Activated T-cell treated with anti-CD3 and anti-CD28 coated beads, Interleukin-2, amount 50 U/mL, for 24 hours (primary cell): ENCODE measurements around the gene CDK15.
"Not testable (repeated sequence)": the region's sequence is repeated elsewhere in the genome, so short reads cannot be mapped to it uniquely, and the experiment has no call there.

ENCODE experiments used
- DNase-seq: peaks from one replicate; pipeline ENCODE4 v3.0.0-alpha.2; 2020
- H3K27ac Mint-ChIP-seq: 2 replicates; pipeline ENCODE4 v1.8.0; 2020; ENCODE audit warnings: mild to moderate bottlenecking, mixed read lengths
- H3K27me3 Mint-ChIP-seq: 2 replicates; pipeline ENCODE4 v1.8.0; 2020; ENCODE audit warnings: mixed read lengths
- H3K36me3 Mint-ChIP-seq: 2 replicates; pipeline ENCODE4 v1.8.0; 2020; ENCODE audit warnings: low read depth, mixed read lengths
- H3K4me1 Mint-ChIP-seq: 2 replicates; pipeline ENCODE4 v1.8.0; 2020; ENCODE audit warnings: low read depth, mixed read lengths
- H3K4me3 Mint-ChIP-seq: 2 replicates; pipeline ENCODE4 v1.8.0; 2020; ENCODE audit warnings: mild to moderate bottlenecking, moderate library complexity, mixed read lengths
- H3K9me3 Mint-ChIP-seq: 2 replicates; pipeline ENCODE4 v1.8.0; 2020; ENCODE audit warnings: mixed read lengths

The CDK15 gene

DNA sequence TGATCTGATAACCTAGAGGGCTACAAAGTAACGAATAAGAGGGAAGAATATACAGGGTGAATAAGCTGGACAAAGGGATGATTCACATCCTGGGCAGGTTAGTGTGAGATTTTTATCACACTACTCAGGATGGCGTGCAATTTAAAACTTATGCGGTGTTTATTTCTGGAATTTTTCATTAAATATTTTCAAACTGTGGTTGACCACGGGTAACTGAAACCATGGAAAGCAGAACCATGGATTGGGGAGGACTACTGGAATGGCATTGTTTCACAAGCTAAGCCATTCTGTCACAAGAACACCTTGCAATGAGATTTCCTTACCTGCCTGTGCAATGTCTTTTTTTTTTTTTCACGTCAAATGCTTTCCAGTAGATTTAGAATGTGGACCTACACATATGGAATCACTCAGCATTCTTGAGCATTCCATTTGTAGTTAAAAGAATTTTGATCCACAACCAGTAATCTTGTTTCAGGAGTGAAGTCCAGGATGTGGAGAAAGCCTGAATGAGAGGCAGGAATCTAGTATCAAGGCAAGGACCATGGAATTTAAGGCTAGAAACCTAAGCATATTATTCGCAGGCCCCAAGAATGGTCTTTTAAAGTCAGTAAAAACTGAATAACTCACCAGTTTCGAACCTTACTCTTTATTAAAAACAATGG is 8.0 kb upstream of the CDK15 start:
- H3K9me3 Mint-ChIP-seq = no peaks in the 10 kb centered on the region
- no peaks in the 10 kb centered on the region for H3K36me3 Mint-ChIP-seq
- no peak overlapping the region for H3K4me3 Mint-ChIP-seq
- H3K27ac Mint-ChIP-seq = no peak overlapping the region
- no peaks in the 10 kb centered on the region for H3K4me1 Mint-ChIP-seq
- H3K27me3 Mint-ChIP-seq = peaks cover 15% of the 10 kb centered on the region
- DNase-seq = no peak

GRCh38 chr2:201798914-201799285 is 7.4 kb upstream of the CDK15 start:
- H3K9me3 Mint-ChIP-seq, H3K4me3 Mint-ChIP-seq, H3K4me1 Mint-ChIP-seq, H3K36me3 Mint-ChIP-seq, H3K27ac Mint-ChIP-seq, DNase-seq: not testable (repeated sequence)
- H3K27me3 Mint-ChIP-seq = peaks cover 16% of the 10 kb centered on the region

DNA sequence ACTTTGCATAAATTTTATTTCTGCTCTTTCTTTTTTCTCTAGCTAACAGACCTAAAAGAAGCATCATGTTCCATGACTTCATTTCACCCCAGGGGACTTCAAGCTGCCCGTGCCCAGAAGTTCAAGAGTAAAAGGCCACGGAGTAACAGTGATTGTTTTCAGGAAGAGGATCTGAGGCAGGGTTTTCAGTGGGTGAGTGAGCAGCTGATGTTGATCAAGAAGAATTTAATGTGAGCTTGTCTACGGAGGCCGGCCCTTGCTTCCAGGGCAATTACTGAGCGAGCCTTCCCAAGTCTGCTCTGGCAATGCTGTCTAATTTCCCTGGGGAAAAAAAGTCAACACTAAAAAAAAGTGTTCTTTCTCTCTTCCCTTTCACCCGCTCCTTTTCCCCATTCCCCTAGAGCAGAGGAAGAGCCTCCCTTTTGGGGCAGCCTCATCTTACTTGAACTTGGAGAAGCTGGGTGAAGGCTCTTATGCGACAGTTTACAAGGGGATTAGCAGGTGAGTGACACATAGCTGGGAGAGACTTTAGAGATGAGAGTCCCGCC is 1.2 kb downstream of the CDK15 start:
- no peak overlapping the region for H3K27ac Mint-ChIP-seq
- no peaks in the 10 kb centered on the region for H3K4me1 Mint-ChIP-seq
- no peaks in the 10 kb centered on the region for H3K36me3 Mint-ChIP-seq
- no peak for DNase-seq
- H3K27me3 Mint-ChIP-seq = peaks cover 20% of the 10 kb centered on the region
- no peaks in the 10 kb centered on the region for H3K9me3 Mint-ChIP-seq
- no peak overlapping the region for H3K4me3 Mint-ChIP-seq

DNA sequence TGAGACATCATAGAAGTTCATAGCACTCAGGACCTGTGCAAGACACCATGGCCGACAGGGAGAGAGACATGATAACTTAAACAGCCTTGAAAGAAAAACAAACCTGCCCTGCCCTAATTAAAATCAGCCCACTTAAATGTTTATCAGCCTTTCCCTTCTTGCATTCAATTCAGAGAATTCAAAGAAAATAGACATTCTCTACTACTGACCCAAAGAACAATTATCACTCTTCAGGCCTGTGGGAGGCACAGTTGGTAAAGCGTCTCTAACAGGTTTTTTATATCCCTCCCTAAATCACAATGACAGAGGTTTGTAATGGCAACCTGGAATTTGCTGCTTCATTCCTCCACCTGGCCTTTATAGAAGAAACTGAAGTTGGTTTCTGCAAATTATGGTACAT is 1.7 kb downstream of the CDK15 start:
- no peak overlapping the region for H3K4me3 Mint-ChIP-seq
- no peak overlapping the region for H3K27ac Mint-ChIP-seq
- no peak for DNase-seq
- no peaks in the 10 kb centered on the region for H3K9me3 Mint-ChIP-seq
- H3K36me3 Mint-ChIP-seq = no peaks in the 10 kb centered on the region
- no peaks in the 10 kb centered on the region for H3K4me1 Mint-ChIP-seq
- H3K27me3 Mint-ChIP-seq = peaks cover 19% of the 10 kb centered on the region

- H3K36me3 Mint-ChIP-seq = no peaks in the 10 kb centered on the region
- H3K9me3 Mint-ChIP-seq = no peaks in the 10 kb centered on the region
- no peak for DNase-seq
- peaks cover 20% of the 10 kb centered on the region for H3K27me3 Mint-ChIP-seq
- no peak overlapping the region for H3K27ac Mint-ChIP-seq
- no peaks in the 10 kb centered on the region for H3K4me1 Mint-ChIP-seq
- H3K4me3 Mint-ChIP-seq = no peak overlapping the region
These were observed 3.3 kb downstream of the CDK15 start for GRCh38 chr2:201809633-201810032.

DNA sequence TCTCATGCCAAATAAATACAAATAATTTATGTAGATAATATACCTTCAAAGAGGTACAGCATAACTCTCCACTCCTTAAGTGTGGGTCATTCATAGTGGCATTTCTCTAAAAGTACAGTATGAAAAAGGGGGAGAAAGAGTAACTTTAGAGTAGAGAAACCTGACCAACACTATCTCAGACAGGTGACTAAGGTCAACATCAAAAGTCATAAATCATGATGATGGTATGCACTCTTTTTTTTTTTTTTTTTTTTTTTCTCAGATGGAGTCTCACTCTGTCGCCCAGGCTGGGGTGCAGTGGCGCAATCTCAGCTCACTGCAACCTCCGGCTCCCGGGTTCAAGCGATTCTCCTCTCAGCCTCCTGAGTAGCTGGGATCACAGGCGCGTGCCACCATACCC is 4.3 kb downstream of the CDK15 start:
- not testable (repeated sequence) for H3K9me3 Mint-ChIP-seq, DNase-seq, H3K27ac Mint-ChIP-seq, H3K36me3 Mint-ChIP-seq, H3K4me1 Mint-ChIP-seq, H3K4me3 Mint-ChIP-seq
- H3K27me3 Mint-ChIP-seq = peaks cover 20% of the 10 kb centered on the region

DNA sequence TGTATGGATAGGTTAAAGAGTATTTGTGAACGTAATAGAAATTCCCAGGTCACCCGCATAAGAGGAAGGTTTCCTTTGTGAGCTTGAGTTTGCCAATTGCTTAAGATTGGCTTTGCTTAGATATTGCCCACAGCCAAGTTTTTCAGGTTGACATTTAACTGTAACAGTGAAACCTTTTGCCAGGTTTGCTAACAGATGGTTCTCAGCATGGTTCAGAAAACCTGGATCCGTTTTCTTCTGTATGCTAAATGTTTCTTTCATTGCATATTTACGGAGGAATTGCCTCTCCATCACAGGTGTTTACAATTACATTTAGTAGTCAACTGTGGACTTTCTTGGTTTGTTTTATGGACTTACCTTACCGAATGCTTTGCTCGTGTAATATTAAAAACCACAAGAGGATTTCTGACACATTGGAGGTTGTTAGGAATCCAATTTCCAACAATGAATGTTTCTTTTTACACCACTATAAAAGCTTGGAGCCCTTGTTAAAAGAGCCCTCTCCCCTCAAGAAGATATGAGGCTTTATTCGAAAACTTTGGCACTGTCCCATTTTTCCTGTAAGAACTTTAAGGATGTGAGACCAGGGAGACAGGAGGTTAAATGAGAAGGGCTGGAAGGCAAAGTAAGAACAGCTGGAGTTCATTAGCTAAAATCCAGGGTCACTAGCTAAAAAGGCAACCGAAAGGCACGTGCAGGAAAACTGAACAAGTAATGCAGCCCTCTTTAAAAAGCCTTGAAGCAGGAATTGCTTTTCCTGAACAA is 7.8 kb downstream of the CDK15 start:
- no peak overlapping the region for H3K27ac Mint-ChIP-seq
- H3K36me3 Mint-ChIP-seq = no peaks in the 10 kb centered on the region
- peaks cover 21% of the 10 kb centered on the region for H3K27me3 Mint-ChIP-seq
- DNase-seq = no peak
- no peak overlapping the region for H3K4me3 Mint-ChIP-seq
- H3K9me3 Mint-ChIP-seq = no peaks in the 10 kb centered on the region
- H3K4me1 Mint-ChIP-seq = no peaks in the 10 kb centered on the region

DNA sequence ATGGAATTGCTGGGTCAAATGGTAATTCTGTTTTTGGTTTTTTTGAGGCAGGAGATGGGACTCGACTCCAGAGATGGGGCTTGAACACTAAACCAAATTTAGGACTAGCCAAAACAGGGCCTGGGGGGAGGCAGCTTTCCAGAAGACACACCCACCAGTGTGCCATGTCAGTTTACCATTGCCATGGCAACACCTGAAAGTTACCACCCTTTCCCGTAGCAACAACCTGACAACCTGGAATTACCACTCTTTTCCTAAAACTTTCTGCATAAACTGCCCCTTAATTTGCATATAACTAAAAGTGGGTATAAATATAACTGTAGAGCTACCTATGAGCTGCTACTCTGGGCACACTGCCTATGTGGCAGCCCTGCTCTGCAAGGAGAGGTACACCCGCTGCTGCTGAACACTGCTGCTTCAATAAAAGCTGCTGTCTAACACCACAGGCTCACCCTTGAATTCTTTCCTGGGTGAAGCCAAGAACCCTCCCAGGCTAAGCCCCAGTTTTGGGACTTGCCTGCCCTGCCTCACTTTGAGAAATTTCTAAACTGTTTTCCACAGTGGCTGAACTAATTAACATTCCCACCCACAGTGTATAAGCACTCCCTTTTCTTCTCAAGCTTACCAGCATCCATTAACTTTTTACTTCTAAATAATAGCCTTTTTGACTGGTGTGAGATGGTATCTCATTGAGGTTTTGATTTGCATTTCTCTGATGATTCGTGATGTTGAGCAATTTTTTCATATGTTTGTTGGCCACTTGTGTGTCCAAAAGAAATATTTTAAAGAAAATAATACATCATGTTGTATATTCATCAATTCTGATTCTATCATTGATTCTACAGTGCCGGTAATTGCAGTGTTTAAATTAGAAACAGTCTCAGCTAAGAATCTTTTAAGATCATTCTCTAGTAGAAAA is 10.6 kb downstream of the CDK15 start:
- no peak for DNase-seq
- Mint-ChIP-seq H3K9me3 (no peaks in the 10 kb centered on the region), H3K36me3 (no peaks in the 10 kb centered on the region), H3K27ac (no peak overlapping the region), H3K27me3 (peaks cover 12% of the 10 kb centered on the region), H3K4me1 (no peaks in the 10 kb centered on the region), H3K4me3 (no peak overlapping the region)

GRCh38 chr2:201820383-201821007 is 14.2 kb downstream of the CDK15 start:
- Mint-ChIP-seq H3K27ac (no peak overlapping the region), H3K36me3 (no peaks in the 10 kb centered on the region), H3K27me3 (peaks cover 9% of the 10 kb centered on the region), H3K9me3 (no peaks in the 10 kb centered on the region), H3K4me1 (no peaks in the 10 kb centered on the region), H3K4me3 (no peak overlapping the region)
- no peak for DNase-seq

- no peaks in the 10 kb centered on the region for H3K4me1 Mint-ChIP-seq
- H3K27ac Mint-ChIP-seq = no peak overlapping the region
- peaks cover 9% of the 10 kb centered on the region for H3K27me3 Mint-ChIP-seq
- no peak for DNase-seq
- no peaks in the 10 kb centered on the region for H3K36me3 Mint-ChIP-seq
- H3K9me3 Mint-ChIP-seq = no peaks in the 10 kb centered on the region
- no peak overlapping the region for H3K4me3 Mint-ChIP-seq
These were observed 14.7 kb downstream of the CDK15 start for GRCh38 chr2:201821080-201821479.

GRCh38 chr2:201824212-201824611 is 17.9 kb downstream of the CDK15 start:
- no peak overlapping the region for H3K27ac Mint-ChIP-seq
- H3K4me3 Mint-ChIP-seq = no peak overlapping the region
- H3K36me3 Mint-ChIP-seq = no peaks in the 10 kb centered on the region
- no peaks in the 10 kb centered on the region for H3K4me1 Mint-ChIP-seq
- H3K9me3 Mint-ChIP-seq = no peaks in the 10 kb centered on the region
- H3K27me3 Mint-ChIP-seq = peaks cover 14% of the 10 kb centered on the region
- no peak for DNase-seq

DNA sequence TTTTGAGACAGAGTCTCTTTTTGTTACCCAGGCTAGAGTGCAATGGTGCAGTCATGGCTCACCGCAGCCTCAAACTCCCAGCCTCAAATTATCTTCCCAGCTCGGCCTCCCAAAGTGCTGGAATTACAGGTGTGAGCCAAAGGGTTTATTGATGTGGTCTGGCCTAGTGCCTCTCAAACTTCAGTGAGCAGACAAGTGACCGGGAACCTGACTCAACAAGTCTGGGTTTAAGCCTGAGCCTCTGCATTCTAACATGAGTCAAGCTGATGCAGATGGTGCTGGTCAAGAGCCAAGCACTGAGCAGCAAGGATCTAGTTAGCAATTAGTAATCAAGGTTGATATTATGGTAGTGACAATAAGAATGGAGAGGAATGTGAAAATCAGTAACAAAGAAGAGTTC is 21.3 kb downstream of the CDK15 start:
- H3K9me3 Mint-ChIP-seq = no peaks in the 10 kb centered on the region
- DNase-seq = no peak
- H3K36me3 Mint-ChIP-seq = no peaks in the 10 kb centered on the region
- H3K4me3 Mint-ChIP-seq = no peak overlapping the region
- H3K27me3 Mint-ChIP-seq = peaks cover 12% of the 10 kb centered on the region
- no peak overlapping the region for H3K27ac Mint-ChIP-seq
- H3K4me1 Mint-ChIP-seq = no peaks in the 10 kb centered on the region

- no peak for DNase-seq
- H3K9me3 Mint-ChIP-seq = no peaks in the 10 kb centered on the region
- no peak overlapping the region for H3K27ac Mint-ChIP-seq
- H3K4me3 Mint-ChIP-seq = no peak overlapping the region
- no peaks in the 10 kb centered on the region for H3K36me3 Mint-ChIP-seq
- peaks cover 12% of the 10 kb centered on the region for H3K27me3 Mint-ChIP-seq
- H3K4me1 Mint-ChIP-seq = no peaks in the 10 kb centered on the region
These were observed 21.9 kb downstream of the CDK15 start for GRCh38 chr2:201828220-201828619.

DNA sequence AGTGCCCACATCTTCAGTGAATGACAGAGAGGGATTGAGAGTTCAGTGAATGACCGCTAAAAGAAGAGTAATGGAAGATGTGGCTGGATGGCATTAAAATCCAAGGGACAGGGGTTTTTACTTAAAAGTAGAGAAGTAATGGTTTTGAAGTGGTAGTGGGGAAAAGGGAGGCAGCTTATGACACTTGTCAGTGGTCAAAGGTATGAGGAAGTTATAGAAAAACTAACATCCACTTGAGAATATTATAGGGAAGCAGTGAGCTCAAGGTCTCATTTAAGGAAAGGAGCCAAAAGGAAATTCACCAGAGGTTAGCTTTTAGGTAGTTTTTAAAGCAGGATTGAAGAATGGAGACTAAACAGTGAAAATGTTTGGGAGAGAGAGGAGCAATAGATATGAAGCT is 24.3 kb downstream of the CDK15 start:
- Mint-ChIP-seq H3K36me3 (no peaks in the 10 kb centered on the region), H3K27ac (no peak overlapping the region), H3K9me3 (no peaks in the 10 kb centered on the region), H3K4me1 (no peaks in the 10 kb centered on the region), H3K4me3 (no peak overlapping the region), H3K27me3 (peaks cover 16% of the 10 kb centered on the region)
- DNase-seq = no peak
